Dendritic cell treated with granulocyte-macrophage colony-stimulating factor and Interleukin-4, amounts not matched to agents 40 ng/mL and 50 ng/mL, for 4 days (primary cell): ENCODE data around the gene RFC5.
A peak's percentile ranks its signal among the peaks of the same experiment; 100 is the strongest.
"Not testable (repeated sequence)": the region's sequence is repeated elsewhere in the genome, so short reads cannot be mapped to it uniquely, and the experiment has no call there.

Source experiments
- H3K27ac Mint-ChIP-seq: one replicate; pipeline ENCODE4 v1.8.0; 2022; ENCODE audit warnings: mild to moderate bottlenecking, mixed read lengths
- H3K27me3 Mint-ChIP-seq: one replicate; pipeline ENCODE4 v1.8.0; 2022; ENCODE audit warnings: mild to moderate bottlenecking, mixed read lengths
- H3K36me3 Mint-ChIP-seq: one replicate; pipeline ENCODE4 v1.8.0; 2022; ENCODE audit warnings: low read depth, mixed read lengths
- H3K4me1 Mint-ChIP-seq: one replicate; pipeline ENCODE4 v1.8.0; 2022; ENCODE audit warnings: low read depth, mixed read lengths
- H3K4me3 Mint-ChIP-seq: one replicate; pipeline ENCODE4 v1.8.0; 2022; ENCODE audit warnings: mild to moderate bottlenecking, moderate library complexity, mixed read lengths
- H3K9me3 Mint-ChIP-seq: one replicate; pipeline ENCODE4 v1.8.0; 2022; ENCODE audit warnings: mixed read lengths
- intact Hi-C: fragments of 100-400 bp; cut with micrococcal nuclease; formaldehyde crosslinking; loops from one replicate; pipeline ENCODE4 v1.15.0; 2022

The RFC5 gene

GRCh38 chr12:117994551-117995438, 21.7 kb upstream of the RFC5 start:
- intact Hi-C loops = no loop called here
- H3K9me3 Mint-ChIP-seq = no peaks in the 10 kb centered on the region
- no peak overlapping the region for H3K4me3 Mint-ChIP-seq
- peaks cover 1% of the 10 kb centered on the region for H3K27me3 Mint-ChIP-seq
- no peaks in the 10 kb centered on the region for H3K36me3 Mint-ChIP-seq
- H3K27ac Mint-ChIP-seq = no peak overlapping the region
- no peaks in the 10 kb centered on the region for H3K4me1 Mint-ChIP-seq

- no peaks in the 10 kb centered on the region for H3K9me3 Mint-ChIP-seq
- H3K27ac Mint-ChIP-seq = no peak overlapping the region
- H3K36me3 Mint-ChIP-seq = no peaks in the 10 kb centered on the region
- H3K4me3 Mint-ChIP-seq = no peak overlapping the region
- intact Hi-C loops = no loop called here
- H3K4me1 Mint-ChIP-seq = no peaks in the 10 kb centered on the region
- H3K27me3 Mint-ChIP-seq = peaks cover 8% of the 10 kb centered on the region
Measured at GRCh38 chr12:117998719-117999118, 17.8 kb upstream of the RFC5 start.

GRCh38 chr12:117999806-118000205, 16.7 kb upstream of the RFC5 start:
- H3K4me3 Mint-ChIP-seq, H3K36me3 Mint-ChIP-seq, H3K27ac Mint-ChIP-seq, H3K27me3 Mint-ChIP-seq, H3K4me1 Mint-ChIP-seq, intact Hi-C loops, H3K9me3 Mint-ChIP-seq: not testable (repeated sequence)

- peaks cover 15% of the 10 kb centered on the region for H3K27me3 Mint-ChIP-seq
Measured at GRCh38 chr12:118010903-118011302, 5.6 kb upstream of the RFC5 start.

GRCh38 chr12:118011377-118011776, 5.1 kb upstream of the RFC5 start:
- no peaks in the 10 kb centered on the region for H3K4me1 Mint-ChIP-seq
- intact Hi-C loops = no loop called here
- no peaks in the 10 kb centered on the region for H3K9me3 Mint-ChIP-seq
- H3K4me3 Mint-ChIP-seq = no peak overlapping the region
- H3K36me3 Mint-ChIP-seq = no peaks in the 10 kb centered on the region
- no peak overlapping the region for H3K27ac Mint-ChIP-seq
- H3K27me3 Mint-ChIP-seq = peaks cover 14% of the 10 kb centered on the region

More at GRCh38 chr12:118010903-118011302, 5.6 kb upstream of the RFC5 start:
- no peaks in the 10 kb centered on the region for H3K4me1 Mint-ChIP-seq
- no peak overlapping the region for H3K4me3 Mint-ChIP-seq
- H3K9me3 Mint-ChIP-seq = no peaks in the 10 kb centered on the region
- intact Hi-C loops = no loop called here
- H3K27ac Mint-ChIP-seq = no peak overlapping the region
- no peaks in the 10 kb centered on the region for H3K36me3 Mint-ChIP-seq

GRCh38 chr12:118011961-118012360, 4.5 kb upstream of the RFC5 start:
- Mint-ChIP-seq H3K9me3 (no peaks in the 10 kb centered on the region), H3K4me3 (no peak overlapping the region), H3K36me3 (no peaks in the 10 kb centered on the region), H3K27me3 (peaks cover 14% of the 10 kb centered on the region), H3K27ac (no peak overlapping the region), H3K4me1 (peaks cover 2% of the 10 kb centered on the region)
- intact Hi-C loops = no loop called here

- H3K36me3 Mint-ChIP-seq = no peaks in the 10 kb centered on the region
- H3K27me3 Mint-ChIP-seq = peaks cover 10% of the 10 kb centered on the region
- intact Hi-C loops = no loop called here
- H3K27ac Mint-ChIP-seq = no peak overlapping the region
- H3K4me1 Mint-ChIP-seq = peaks cover 12% of the 10 kb centered on the region
- H3K9me3 Mint-ChIP-seq = no peaks in the 10 kb centered on the region
- H3K4me3 Mint-ChIP-seq = no peak overlapping the region
Measured at GRCh38 chr12:118013283-118013682, 3.2 kb upstream of the RFC5 start.

- H3K4me3 Mint-ChIP-seq = no peak overlapping the region
- peaks cover 12% of the 10 kb centered on the region for H3K4me1 Mint-ChIP-seq
- H3K27ac Mint-ChIP-seq = no peak overlapping the region
- peaks cover 14% of the 10 kb centered on the region for H3K36me3 Mint-ChIP-seq
- H3K27me3 Mint-ChIP-seq = peaks cover 10% of the 10 kb centered on the region
- intact Hi-C loops = loop anchor here (5.0 kb wide), 1 partner anchor 122 kb away; the partner anchor contains the start of gene PEBP1
- H3K9me3 Mint-ChIP-seq = no peaks in the 10 kb centered on the region
Measured at GRCh38 chr12:118015306-118015705, 1.2 kb upstream of the RFC5 start.

GRCh38 chr12:118015944-118016343, 559 bp upstream of the RFC5 start:
- intact Hi-C loops = loop anchor here (1.0 to 5.0 kb wide), 2 partner anchors 45 to 121 kb away; partner anchors contain the start of genes PEBP1 and WSB2
- Mint-ChIP-seq H3K36me3 (peaks cover 20% of the 10 kb centered on the region), H3K27ac (peak overlapping the region; percentile 85), H3K4me3 (peak overlapping the region; percentile 92), H3K4me1 (peaks cover 12% of the 10 kb centered on the region), H3K9me3 (no peaks in the 10 kb centered on the region), H3K27me3 (peaks cover 10% of the 10 kb centered on the region)

- intact Hi-C loops = loop anchor here (5.0 kb wide), 1 partner anchor 119 kb away; the partner anchor contains the start of gene PEBP1
- Mint-ChIP-seq H3K9me3 (no peaks in the 10 kb centered on the region), H3K4me3 (no peak overlapping the region), H3K27me3 (peaks cover 10% of the 10 kb centered on the region), H3K27ac (no peak overlapping the region), H3K36me3 (peaks cover 39% of the 10 kb centered on the region), H3K4me1 (peaks cover 12% of the 10 kb centered on the region)
Measured at GRCh38 chr12:118017926-118018325, 1.4 kb downstream of the RFC5 start.

- Mint-ChIP-seq H3K9me3 (no peaks in the 10 kb centered on the region), H3K4me1 (peaks cover 12% of the 10 kb centered on the region), H3K36me3 (peaks cover 60% of the 10 kb centered on the region), H3K4me3 (no peak overlapping the region), H3K27me3 (peaks cover 3% of the 10 kb centered on the region), H3K27ac (no peak overlapping the region)
- intact Hi-C loops = no loop called here
Measured at GRCh38 chr12:118020036-118020435, 3.5 kb downstream of the RFC5 start.

- H3K4me3 Mint-ChIP-seq, H3K27ac Mint-ChIP-seq, intact Hi-C loops, H3K4me1 Mint-ChIP-seq, H3K27me3 Mint-ChIP-seq, H3K9me3 Mint-ChIP-seq: not testable (repeated sequence)
- peaks cover 81% of the 10 kb centered on the region for H3K36me3 Mint-ChIP-seq
Measured at GRCh38 chr12:118022097-118022727, 5.7 kb downstream of the RFC5 start.

GRCh38 chr12:118022728-118023109, 6.2 kb downstream of the RFC5 start:
- H3K4me1 Mint-ChIP-seq = peaks cover 4% of the 10 kb centered on the region
- no peaks in the 10 kb centered on the region for H3K27me3 Mint-ChIP-seq
- intact Hi-C loops = no loop called here
- no peaks in the 10 kb centered on the region for H3K9me3 Mint-ChIP-seq
- H3K27ac Mint-ChIP-seq = no peak overlapping the region
- no peak overlapping the region for H3K4me3 Mint-ChIP-seq
- H3K36me3 Mint-ChIP-seq = peaks cover 86% of the 10 kb centered on the region

GRCh38 chr12:118023301-118023860, 6.9 kb downstream of the RFC5 start:
- H3K27ac Mint-ChIP-seq = no peak overlapping the region
- no peaks in the 10 kb centered on the region for H3K4me1 Mint-ChIP-seq
- H3K36me3 Mint-ChIP-seq = peaks cover 93% of the 10 kb centered on the region
- H3K9me3 Mint-ChIP-seq = no peaks in the 10 kb centered on the region
- H3K27me3 Mint-ChIP-seq = no peaks in the 10 kb centered on the region
- intact Hi-C loops = no loop called here
- H3K4me3 Mint-ChIP-seq = no peak overlapping the region
